Measurements from ENCODE around the gene DNAJB11.

GRCh38 chr3:186620213-186621092, 49.9 kb downstream of the DNAJB11 start:
- TF ChIP-seq, protein P1, sequence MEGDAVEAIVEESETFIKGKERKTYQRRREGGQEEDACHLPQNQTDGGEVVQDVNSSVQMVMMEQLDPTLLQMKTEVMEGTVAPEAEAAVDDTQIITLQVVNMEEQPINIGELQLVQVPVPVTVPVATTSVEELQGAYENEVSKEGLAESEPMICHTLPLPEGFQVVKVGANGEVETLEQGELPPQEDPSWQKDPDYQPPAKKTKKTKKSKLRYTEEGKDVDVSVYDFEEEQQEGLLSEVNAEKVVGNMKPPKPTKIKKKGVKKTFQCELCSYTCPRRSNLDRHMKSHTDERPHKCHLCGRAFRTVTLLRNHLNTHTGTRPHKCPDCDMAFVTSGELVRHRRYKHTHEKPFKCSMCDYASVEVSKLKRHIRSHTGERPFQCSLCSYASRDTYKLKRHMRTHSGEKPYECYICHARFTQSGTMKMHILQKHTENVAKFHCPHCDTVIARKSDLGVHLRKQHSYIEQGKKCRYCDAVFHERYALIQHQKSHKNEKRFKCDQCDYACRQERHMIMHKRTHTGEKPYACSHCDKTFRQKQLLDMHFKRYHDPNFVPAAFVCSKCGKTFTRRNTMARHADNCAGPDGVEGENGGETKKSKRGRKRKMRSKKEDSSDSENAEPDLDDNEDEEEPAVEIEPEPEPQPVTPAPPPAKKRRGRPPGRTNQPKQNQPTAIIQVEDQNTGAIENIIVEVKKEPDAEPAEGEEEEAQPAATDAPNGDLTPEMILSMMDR (IDR thresholded peaks at IDR 0.05) = no peak
- no peak for TF ChIP-seq POLR2A (IDR thresholded peaks at IDR 0.05)
